HG03060 (cell line): Measurements from ENCODE around the gene PEPD.

Source experiments
- ATAC-seq: cut with Tn5 transposase; IDR thresholded peaks from one replicate; pipeline ENCODE4 v1.9.1; 2021; ENCODE audit warnings: low read depth, moderate number of reproducible peaks; ENCODE audit not compliant: unreplicated experiment

PEPD gene

GRCh38 chr19:33461256-33462111 is 60.1 kb downstream of the PEPD start:
- ATAC-seq = no peak

- ATAC-seq = no peak
Observed at GRCh38 chr19:33460221-33460908, 61.2 kb downstream of the PEPD start.

- no peak for ATAC-seq
Observed at GRCh38 chr19:33459222-33460090, 62.1 kb downstream of the PEPD start.

- no peak for ATAC-seq
Observed at GRCh38 chr19:33458807-33459206, 62.8 kb downstream of the PEPD start.

- ATAC-seq = no peak
Observed at GRCh38 chr19:33458171-33458633, 63.4 kb downstream of the PEPD start.

GRCh38 chr19:33456845-33457220 is 64.8 kb downstream of the PEPD start:
- no peak for ATAC-seq

GRCh38 chr19:33456076-33456844 is 65.3 kb downstream of the PEPD start:
- ATAC-seq = no peak

GRCh38 chr19:33453265-33453664 is 68.3 kb downstream of the PEPD start:
- no peak for ATAC-seq

- no peak for ATAC-seq
Observed at GRCh38 chr19:33450689-33451088, 70.9 kb downstream of the PEPD start.

GRCh38 chr19:33449799-33450198 is 71.8 kb downstream of the PEPD start:
- no peak for ATAC-seq

GRCh38 chr19:33448159-33448516 is 73.5 kb downstream of the PEPD start:
- ATAC-seq = no peak

GRCh38 chr19:33447336-33448158 is 74.0 kb downstream of the PEPD start:
- no peak for ATAC-seq

GRCh38 chr19:33446330-33447293 is 75.0 kb downstream of the PEPD start:
- no peak for ATAC-seq

- no peak for ATAC-seq
Observed at GRCh38 chr19:33445442-33446329, 75.9 kb downstream of the PEPD start.

GRCh38 chr19:33444562-33445441 is 76.8 kb downstream of the PEPD start:
- ATAC-seq = no peak
